H1 (cell line): Measurements from ENCODE around the gene RPS6KA2. TPM values are rescaled to one million over a fixed set of nuclear protein-coding genes. Genes with fewer than 3 reads are reported as not detected.

Source experiments
- RNF2 ChIP-seq: fragments of 200-900, 300-1000 bp; sonication (generic); IDR thresholded peaks from 2 replicates; pipeline ENCODE4 v1.7.1; 2016; ENCODE audit warnings: borderline replicate concordance, low read depth, mild to moderate bottlenecking, antibody characterized with exemption, low read length; ENCODE audit not compliant: poor library complexity, severe bottlenecking; ENCODE audit errors: missing control alignments
- polyA plus RNA-seq, 7 experiments: library from polyadenylated mRNA; depleted of rRNA in 3 of 7; stranded (reverse) in 5 of 7; unstranded in 2 of 7; fragments of >200 nt in 5 of 7; fragments of 200-250 nt in 2 of 7; gene quantifications; 1 replicate in 5 of 7; 2 replicates in 1 of 7; 4 replicates in 1 of 7; pipeline versions ENCODE4 v1.2.1 to v1.2.3, GENCODE V29; 2011 to 2013; ENCODE audit warnings: missing spikeins in 2 of 7, mixed read lengths in 2 of 7
- total RNA-seq: library from RNA; stranded (reverse); fragmentation: NEBNext Ultra II Directional; extraction: Animal tissue kit (Norgen Biotek cat#: 25700); gene quantifications from 2 replicates; pipeline ENCODE4 v1.2.1, GENCODE V29; 2021

RPS6KA2 gene
- total and polyA plus RNA-seq, 2 of the 8 experiments (the other 6 are each of a cell fraction or from before 2014, with no cell fraction given), result 8.8 to 25.7 TPM

DNA sequence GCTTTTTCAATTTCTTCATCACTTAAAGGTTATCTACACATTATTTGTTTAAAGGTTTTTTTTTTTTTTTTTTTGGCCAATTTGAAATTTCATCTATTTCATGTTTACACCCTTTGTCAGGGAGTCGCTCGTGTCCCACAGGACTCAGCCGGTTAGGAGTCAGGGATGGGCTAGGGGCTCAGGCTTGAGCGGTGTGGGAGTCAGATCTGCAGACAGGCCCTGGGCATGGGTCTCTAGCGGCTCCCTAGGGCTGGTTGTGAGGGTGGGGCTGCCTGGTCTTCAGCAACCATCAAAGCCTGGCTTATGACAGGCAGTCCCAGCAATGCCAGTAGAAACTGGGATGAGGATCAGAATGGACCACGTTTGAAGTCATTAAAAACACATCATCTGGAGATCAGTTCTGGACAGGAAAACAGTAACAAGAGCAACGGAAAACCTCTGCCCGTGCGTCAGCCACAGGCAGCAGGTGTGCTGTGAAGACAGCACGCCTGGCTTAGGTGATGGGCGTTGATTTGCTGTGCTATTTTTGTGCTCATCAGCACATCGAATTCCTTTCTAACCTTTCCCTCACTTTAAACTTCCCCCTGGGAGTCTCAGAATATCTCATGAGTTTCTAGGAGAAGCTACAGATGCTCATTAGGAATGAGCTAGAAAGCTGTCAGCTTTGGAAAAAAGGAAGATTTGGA lies 153.0 kb downstream of the RPS6KA2 start (continued):
- TF ChIP-seq RNF2, result no peak
